Stimulated activated CD4-positive, alpha-beta T cell treated with anti-CD3 and anti-CD28 coated beads, Interleukin-12 subunit alpha, Interleukin-12 subunit beta, amount 100 ng/mL, for 24 hours (primary cell): ENCODE results near the gene FIBCD1.
"Not testable (repeated sequence)": the region's sequence is repeated elsewhere in the genome, so short reads cannot be mapped to it uniquely, and the experiment has no call there.

Experiments
- DNase-seq, 2 experiments: peaks; one replicate each; pipeline ENCODE4 v3.0.0-alpha.2; 2020; ENCODE audit warnings: low read depth in 2 of 2

Gene FIBCD1

GRCh38 chr9:130973686-130974281 lies 34.7 kb upstream of the FIBCD1 start:
- DNase-seq = no peak

- no peak for DNase-seq
Observed at GRCh38 chr9:130972957-130973685, 34.1 kb upstream of the FIBCD1 start.

GRCh38 chr9:130972277-130972956 lies 33.4 kb upstream of the FIBCD1 start:
- no peak for DNase-seq

- no peak for DNase-seq
Observed at GRCh38 chr9:130971294-130971849, 32.3 kb upstream of the FIBCD1 start.

- no peak for DNase-seq
Observed at GRCh38 chr9:130970855-130971254, 31.8 kb upstream of the FIBCD1 start.

- no peak for DNase-seq
Observed at GRCh38 chr9:130970052-130970451, 31.0 kb upstream of the FIBCD1 start.

- no peak for DNase-seq
Observed at GRCh38 chr9:130965680-130966079, 26.6 kb upstream of the FIBCD1 start.

GRCh38 chr9:130963916-130964315 lies 24.9 kb upstream of the FIBCD1 start:
- no peak for DNase-seq

GRCh38 chr9:130963337-130963908 lies 24.4 kb upstream of the FIBCD1 start:
- no peak for DNase-seq

GRCh38 chr9:130962418-130963316 lies 23.6 kb upstream of the FIBCD1 start:
- DNase-seq = no peak

- DNase-seq = no peak
Observed at GRCh38 chr9:130961511-130962300, 22.7 kb upstream of the FIBCD1 start.

GRCh38 chr9:130960522-130961378 lies 21.7 kb upstream of the FIBCD1 start:
- no peak for DNase-seq

GRCh38 chr9:130959809-130960334 lies 20.8 kb upstream of the FIBCD1 start:
- no peak for DNase-seq

GRCh38 chr9:130958564-130958963 lies 19.5 kb upstream of the FIBCD1 start:
- DNase-seq = not testable (repeated sequence)

- DNase-seq = no peak
Observed at GRCh38 chr9:130957451-130958203, 18.6 kb upstream of the FIBCD1 start.

GRCh38 chr9:130956636-130957450 lies 17.8 kb upstream of the FIBCD1 start:
- DNase-seq = no peak

GRCh38 chr9:130955947-130956621 lies 17.0 kb upstream of the FIBCD1 start:
- DNase-seq = no peak
